ENCODE measurements around the gene SIX2.

DNA sequence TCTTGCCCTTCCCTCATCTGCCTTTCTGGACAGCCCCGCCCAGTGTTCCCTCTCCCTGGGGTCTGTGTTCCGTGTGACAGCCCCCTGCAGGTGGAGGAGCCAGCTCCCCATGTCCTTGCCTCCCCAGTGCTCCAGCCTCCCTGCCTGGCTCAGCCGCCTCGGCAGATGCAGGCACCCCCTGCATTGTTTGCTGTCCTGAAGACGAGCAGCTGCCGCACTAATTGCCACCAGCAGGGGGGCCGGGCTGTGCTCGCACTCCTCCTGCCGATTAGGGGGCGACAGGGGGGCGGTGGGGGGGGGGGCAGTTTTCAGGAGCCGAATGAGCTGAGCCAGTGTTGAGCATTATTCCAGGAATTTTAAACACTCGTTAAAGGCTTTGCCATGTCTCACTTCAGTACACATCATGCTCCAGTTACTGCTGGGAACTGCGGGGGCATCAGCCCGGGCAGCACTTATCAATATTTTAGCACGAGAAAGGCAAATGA is 44.5 kb downstream of the SIX2 start:
- TF ChIP-seq, protein P1, sequence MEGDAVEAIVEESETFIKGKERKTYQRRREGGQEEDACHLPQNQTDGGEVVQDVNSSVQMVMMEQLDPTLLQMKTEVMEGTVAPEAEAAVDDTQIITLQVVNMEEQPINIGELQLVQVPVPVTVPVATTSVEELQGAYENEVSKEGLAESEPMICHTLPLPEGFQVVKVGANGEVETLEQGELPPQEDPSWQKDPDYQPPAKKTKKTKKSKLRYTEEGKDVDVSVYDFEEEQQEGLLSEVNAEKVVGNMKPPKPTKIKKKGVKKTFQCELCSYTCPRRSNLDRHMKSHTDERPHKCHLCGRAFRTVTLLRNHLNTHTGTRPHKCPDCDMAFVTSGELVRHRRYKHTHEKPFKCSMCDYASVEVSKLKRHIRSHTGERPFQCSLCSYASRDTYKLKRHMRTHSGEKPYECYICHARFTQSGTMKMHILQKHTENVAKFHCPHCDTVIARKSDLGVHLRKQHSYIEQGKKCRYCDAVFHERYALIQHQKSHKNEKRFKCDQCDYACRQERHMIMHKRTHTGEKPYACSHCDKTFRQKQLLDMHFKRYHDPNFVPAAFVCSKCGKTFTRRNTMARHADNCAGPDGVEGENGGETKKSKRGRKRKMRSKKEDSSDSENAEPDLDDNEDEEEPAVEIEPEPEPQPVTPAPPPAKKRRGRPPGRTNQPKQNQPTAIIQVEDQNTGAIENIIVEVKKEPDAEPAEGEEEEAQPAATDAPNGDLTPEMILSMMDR (IDR thresholded peaks at IDR 0.05) = peak in 1 of 2 donors; percentile 32
- no peak for TF ChIP-seq POLR2AphosphoS5 (IDR thresholded peaks at IDR 0.05)
- TF ChIP-seq POLR2A (IDR thresholded peaks at IDR 0.05) = no peak
